Measurements from ENCODE around the gene SYTL3.
"Not testable (repeated sequence)": the region's sequence is repeated elsewhere in the genome, so short reads cannot be mapped to it uniquely, and the experiment has no call there.

SYTL3 gene

DNA sequence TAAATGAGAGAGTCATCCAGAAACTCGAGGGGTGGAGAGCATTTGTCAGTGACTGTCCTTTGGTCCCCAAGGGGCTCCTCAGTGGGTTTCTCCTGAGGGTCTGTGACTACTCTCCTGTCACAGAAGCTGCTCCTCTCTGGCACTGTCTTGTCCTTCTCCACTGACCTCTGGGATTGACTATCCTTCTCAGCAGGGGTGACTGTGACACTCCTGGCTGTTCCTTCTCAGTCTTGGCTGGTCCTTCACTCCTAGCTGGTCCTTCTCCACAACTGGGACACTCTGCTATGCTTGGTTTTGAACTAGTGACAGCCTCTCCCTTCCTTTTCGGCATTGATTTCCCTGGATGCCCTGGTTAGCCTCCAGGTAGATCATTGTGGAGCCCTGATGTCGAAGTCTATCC, 38.8 kb upstream of the SYTL3 start:
- Histone ChIP-seq H3K79me2 (ENCODE audit: insufficient read depth, low read length) (no peaks in the 10 kb centered on the region), H4K20me1 (ENCODE audit: insufficient read depth, low read length) (no peaks in the 10 kb centered on the region), H3K4me1 (ENCODE audit: insufficient read depth, low read length) (no peaks in the 10 kb centered on the region), H3K36me3 (ENCODE audit: insufficient read depth, low read length) (peaks cover 83% of the 10 kb centered on the region), H2AFZ (ENCODE audit: low read depth, low read length) (no peak overlapping the region), H3K4me3 (ENCODE audit: low read depth in 1 of 2, low read length in 2 of 2) (no peak overlapping the region), H3K27me3 (ENCODE audit: insufficient read depth, low read length, poor library complexity) (no peaks in the 10 kb centered on the region), H3K27ac (ENCODE audit: low read length) (no peak overlapping the region), H3K9me3 (ENCODE audit: insufficient read depth, low read length, severe bottlenecking) (no peaks in the 10 kb centered on the region), H3K9ac (ENCODE audit: low read depth, low read length) (no peak overlapping the region), H3K4me2 (ENCODE audit: insufficient read depth, low read length) (no peak overlapping the region)
- ATAC-seq (ENCODE audit: insufficient read depth, low read depth): no peak
- TF ChIP-seq, protein P1, sequence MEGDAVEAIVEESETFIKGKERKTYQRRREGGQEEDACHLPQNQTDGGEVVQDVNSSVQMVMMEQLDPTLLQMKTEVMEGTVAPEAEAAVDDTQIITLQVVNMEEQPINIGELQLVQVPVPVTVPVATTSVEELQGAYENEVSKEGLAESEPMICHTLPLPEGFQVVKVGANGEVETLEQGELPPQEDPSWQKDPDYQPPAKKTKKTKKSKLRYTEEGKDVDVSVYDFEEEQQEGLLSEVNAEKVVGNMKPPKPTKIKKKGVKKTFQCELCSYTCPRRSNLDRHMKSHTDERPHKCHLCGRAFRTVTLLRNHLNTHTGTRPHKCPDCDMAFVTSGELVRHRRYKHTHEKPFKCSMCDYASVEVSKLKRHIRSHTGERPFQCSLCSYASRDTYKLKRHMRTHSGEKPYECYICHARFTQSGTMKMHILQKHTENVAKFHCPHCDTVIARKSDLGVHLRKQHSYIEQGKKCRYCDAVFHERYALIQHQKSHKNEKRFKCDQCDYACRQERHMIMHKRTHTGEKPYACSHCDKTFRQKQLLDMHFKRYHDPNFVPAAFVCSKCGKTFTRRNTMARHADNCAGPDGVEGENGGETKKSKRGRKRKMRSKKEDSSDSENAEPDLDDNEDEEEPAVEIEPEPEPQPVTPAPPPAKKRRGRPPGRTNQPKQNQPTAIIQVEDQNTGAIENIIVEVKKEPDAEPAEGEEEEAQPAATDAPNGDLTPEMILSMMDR (IDR thresholded peaks at IDR 0.05; ENCODE audit: borderline replicate concordance, extremely low read depth, low read length, poor library complexity, severe bottlenecking): no peak
- no peak for TF ChIP-seq EZH2 (IDR thresholded peaks at IDR 0.05; ENCODE audit: borderline replicate concordance, low read depth, low read length, severe bottlenecking)
- DNase-seq: no peak

DNA sequence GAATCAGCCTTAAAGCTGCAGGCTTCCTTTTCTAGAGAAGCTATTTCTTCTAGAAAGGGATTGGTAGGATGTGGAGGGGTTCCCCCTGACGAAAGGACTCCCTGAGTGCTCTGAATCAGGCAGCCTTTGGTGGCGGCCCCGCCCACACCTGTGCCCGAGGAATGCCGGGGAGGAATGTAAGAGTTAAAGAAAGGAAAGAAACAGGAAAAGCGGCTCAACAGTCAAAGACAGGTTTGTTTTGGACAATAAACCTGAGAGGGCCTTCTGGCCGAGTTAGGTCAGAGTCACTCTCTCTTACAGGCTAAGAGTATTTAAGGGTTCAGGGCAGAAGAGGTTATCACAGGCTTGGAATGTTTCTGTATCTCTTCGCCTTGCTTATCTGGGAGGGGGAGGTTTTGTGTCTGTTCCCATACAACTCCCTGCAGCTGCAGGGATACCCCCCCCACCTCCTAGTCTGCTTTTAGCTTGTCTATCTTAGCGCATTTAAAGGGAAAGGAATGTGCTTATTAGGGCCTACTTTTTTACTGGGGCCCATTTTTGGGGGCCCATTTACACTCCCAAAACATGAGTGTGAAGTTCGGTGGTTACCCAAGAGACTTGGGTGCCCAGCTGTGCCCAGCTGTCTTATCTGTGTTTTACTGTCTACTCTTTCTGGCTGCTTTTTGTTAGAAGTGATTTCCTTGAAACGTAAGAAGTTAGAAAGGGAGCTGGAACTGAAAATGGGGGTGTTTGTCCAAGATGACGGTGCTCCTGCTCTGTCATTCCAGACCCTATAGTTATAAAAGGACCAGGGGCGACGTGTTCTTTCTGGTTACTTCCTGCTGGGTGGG, 38.1 kb upstream of the SYTL3 start:
- H3K4me1 ChIP-seq (ENCODE audit: insufficient read depth, low read length): no peaks in the 10 kb centered on the region
- no peaks in the 10 kb centered on the region for H4K20me1 ChIP-seq (ENCODE audit: insufficient read depth, low read length)
- no peak overlapping the region for H2AFZ ChIP-seq (ENCODE audit: low read depth, low read length)
- H3K9me3 ChIP-seq (ENCODE audit: insufficient read depth, low read length, severe bottlenecking): no peaks in the 10 kb centered on the region
- DNase-seq (no peak), ATAC-seq (ENCODE audit: insufficient read depth, low read depth) (no peak)
- no peaks in the 10 kb centered on the region for H3K79me2 ChIP-seq (ENCODE audit: insufficient read depth, low read length)
- H3K27me3 ChIP-seq (ENCODE audit: insufficient read depth, low read length, poor library complexity): no peaks in the 10 kb centered on the region
- no peak overlapping the region for H3K4me3 ChIP-seq (ENCODE audit: low read depth in 1 of 2, low read length in 2 of 2)
- no peak overlapping the region for H3K4me2 ChIP-seq (ENCODE audit: insufficient read depth, low read length)
- TF ChIP-seq, protein P1 (IDR thresholded peaks at IDR 0.05; ENCODE audit: borderline replicate concordance, extremely low read depth, low read length, poor library complexity, severe bottlenecking): no peak
- TF ChIP-seq EZH2 (IDR thresholded peaks at IDR 0.05; ENCODE audit: borderline replicate concordance, low read depth, low read length, severe bottlenecking): no peak
- peaks cover 75% of the 10 kb centered on the region for H3K36me3 ChIP-seq (ENCODE audit: insufficient read depth, low read length)
- H3K9ac ChIP-seq (ENCODE audit: low read depth, low read length): no peak overlapping the region
- no peak overlapping the region for H3K27ac ChIP-seq (ENCODE audit: low read length)

GRCh38 chr6:158614606-158615005, 35.2 kb upstream of the SYTL3 start:
- not testable (repeated sequence) for H3K4me1 ChIP-seq (ENCODE audit: insufficient read depth, low read length); H3K79me2 ChIP-seq (ENCODE audit: insufficient read depth, low read length); H2AFZ ChIP-seq (ENCODE audit: low read depth, low read length); H4K20me1 ChIP-seq (ENCODE audit: insufficient read depth, low read length); H3K4me2 ChIP-seq (ENCODE audit: insufficient read depth, low read length); ATAC-seq (ENCODE audit: insufficient read depth, low read depth); H3K4me3 ChIP-seq (ENCODE audit: low read depth in 1 of 2, low read length in 2 of 2); DNase-seq; H3K27me3 ChIP-seq (ENCODE audit: insufficient read depth, low read length, poor library complexity); H3K27ac ChIP-seq (ENCODE audit: low read length); H3K9me3 ChIP-seq (ENCODE audit: insufficient read depth, low read length, severe bottlenecking); H3K9ac ChIP-seq (ENCODE audit: low read depth, low read length)
- peaks cover 53% of the 10 kb centered on the region for H3K36me3 ChIP-seq (ENCODE audit: insufficient read depth, low read length)

- H3K27ac ChIP-seq (ENCODE audit: low read length); H3K4me1 ChIP-seq (ENCODE audit: insufficient read depth, low read length); DNase-seq; H3K4me2 ChIP-seq (ENCODE audit: insufficient read depth, low read length); H3K9me3 ChIP-seq (ENCODE audit: insufficient read depth, low read length, severe bottlenecking); ATAC-seq (ENCODE audit: insufficient read depth, low read depth); H3K4me3 ChIP-seq (ENCODE audit: low read depth in 1 of 2, low read length in 2 of 2); H2AFZ ChIP-seq (ENCODE audit: low read depth, low read length); H3K9ac ChIP-seq (ENCODE audit: low read depth, low read length); H4K20me1 ChIP-seq (ENCODE audit: insufficient read depth, low read length); H3K79me2 ChIP-seq (ENCODE audit: insufficient read depth, low read length); H3K27me3 ChIP-seq (ENCODE audit: insufficient read depth, low read length, poor library complexity): not testable (repeated sequence)
- peaks cover 52% of the 10 kb centered on the region for H3K36me3 ChIP-seq (ENCODE audit: insufficient read depth, low read length)
Observed at GRCh38 chr6:158618289-158618688, 31.6 kb upstream of the SYTL3 start.
